NCI-H187 (cell line): ENCODE measurements around the gene CCL20.
"Not testable (repeated sequence)": the region's sequence is repeated elsewhere in the genome, so short reads cannot be mapped to it uniquely, and the experiment has no call there.

Source experiments
- DNase-seq, 2 experiments: peaks; one replicate each; lab custom pipeline; 2025; lab: John Stamatoyannopoulos, UW

Gene CCL20

GRCh38 chr2:227813562-227814353 is at the start of gene CCL20:
Gene CCL20, plus strand, starts transcription at chr2:227813842. Its CDS starts 70 bp downstream, at chr2:227813912.
- DNase-seq: no peak

GRCh38 chr2:227765788-227766372 is 47.8 kb upstream of the CCL20 start:
- no peak for DNase-seq

- peak in 1 of 2 experiments; percentile 32 for DNase-seq
These were observed 47.2 kb upstream of the CCL20 start for GRCh38 chr2:227766373-227766883.

- DNase-seq: no peak
These were observed 45.8 kb upstream of the CCL20 start for GRCh38 chr2:227767830-227768229.

- peak in 1 of 2 experiments; percentile 29 for DNase-seq
These were observed 41.4 kb upstream of the CCL20 start for GRCh38 chr2:227772197-227772661.

GRCh38 chr2:227772932-227773331 is 40.7 kb upstream of the CCL20 start:
- no peak for DNase-seq

GRCh38 chr2:227774011-227774624 is 39.5 kb upstream of the CCL20 start:
- no peak for DNase-seq

- DNase-seq: no peak
These were observed 38.5 kb upstream of the CCL20 start for GRCh38 chr2:227774895-227775842.

- no peak for DNase-seq
These were observed 32.5 kb upstream of the CCL20 start for GRCh38 chr2:227780981-227781615.

GRCh38 chr2:227781841-227782240 is 31.8 kb upstream of the CCL20 start:
- no peak for DNase-seq

- DNase-seq: no peak
These were observed 30.8 kb upstream of the CCL20 start for GRCh38 chr2:227782804-227783203.

- no peak for DNase-seq
These were observed 30.1 kb upstream of the CCL20 start for GRCh38 chr2:227783404-227784138.

- DNase-seq: no peak
These were observed 28.3 kb upstream of the CCL20 start for GRCh38 chr2:227785293-227785692.

- no peak for DNase-seq
These were observed 25.1 kb upstream of the CCL20 start for GRCh38 chr2:227788561-227789018.

- DNase-seq: no peak
These were observed 23.8 kb upstream of the CCL20 start for GRCh38 chr2:227789803-227790202.

- DNase-seq: no peak
These were observed 20.4 kb upstream of the CCL20 start for GRCh38 chr2:227793148-227793712.

- DNase-seq: no peak
These were observed 17.5 kb upstream of the CCL20 start for GRCh38 chr2:227796045-227796711.

GRCh38 chr2:227796768-227797167 is 16.9 kb upstream of the CCL20 start:
- not testable (repeated sequence) for DNase-seq

- DNase-seq: no peak
These were observed 14.4 kb upstream of the CCL20 start for GRCh38 chr2:227799202-227799601.
